Neutrophil (primary cell): ENCODE measurements around the gene ATP9B.

Source experiments
- H3K27ac ChIP-seq: fragments of 200-600 bp; sonication (generic); 2 replicates; pipeline ENCODE4 v1.5.1; 2016; ENCODE audit warnings: mild to moderate bottlenecking, moderate library complexity
- H3K27me3 ChIP-seq: fragments of 200-600 bp; sonication (generic); 2 replicates; pipeline ENCODE4 v1.6.0; 2016; ENCODE audit warnings: mild to moderate bottlenecking
- H3K36me3 ChIP-seq: fragments of 200-600 bp; sonication (generic); 2 replicates; pipeline ENCODE4 v1.5.1; 2017
- H3K4me1 ChIP-seq, 2 experiments: fragments of 200-600 bp in 1 of 2; sonication (generic) in 1 of 2; 1 replicate in 1 of 2; 2 replicates in 1 of 2; pipeline versions ENCODE4 v1.5.1 to v1.6.1; 2013 to 2016; ENCODE audit warnings: low read depth in 1 of 2, low read length in 1 of 2, mild to moderate bottlenecking in 1 of 2, moderate library complexity in 1 of 2; ENCODE audit not compliant: control insufficient read depth in 1 of 2, insufficient read depth in 1 of 2
- H3K4me3 ChIP-seq, 2 experiments: fragments of 200-600 bp in 1 of 2; sonication (generic) in 1 of 2; 1 replicate in 1 of 2; 2 replicates in 1 of 2; pipeline ENCODE4 v1.5.1; 2013 to 2016; ENCODE audit warnings: low read depth in 1 of 2, low read length in 1 of 2, mild to moderate bottlenecking in 1 of 2, moderate library complexity in 1 of 2
- H3K9me3 ChIP-seq: fragments of 200-600 bp; sonication (generic); 2 replicates; pipeline ENCODE4 v1.5.1; 2016
- TF ChIP-seq, protein P1 (sequence below): fragments of 200-600 bp; sonication (generic); IDR thresholded peaks from 2 replicates; pipeline ENCODE4 v1.5.1; 2016; ENCODE audit warnings: antibody characterized with exemption

ATP9B gene

DNA sequence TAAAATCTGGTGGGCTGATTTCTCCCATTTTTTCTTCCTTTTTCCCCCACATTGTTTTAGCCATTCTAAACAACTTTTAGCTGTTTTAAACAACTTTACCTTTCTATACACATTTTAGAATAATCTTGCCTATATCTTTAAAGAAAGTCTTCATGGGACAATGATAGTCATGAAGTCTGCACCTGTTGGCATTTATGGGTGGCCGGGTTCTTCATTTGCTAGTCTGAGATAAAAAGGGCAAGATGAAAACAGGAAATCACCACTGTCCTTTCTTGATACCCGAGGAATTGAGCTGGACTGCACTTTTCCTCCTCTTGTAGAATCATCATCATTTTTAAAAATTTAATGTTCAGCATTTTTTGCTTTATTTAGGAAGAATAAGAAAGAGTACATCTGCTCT lies 104.5 kb downstream of the ATP9B start:
- Histone ChIP-seq H3K36me3 (peaks cover 13% of the 10 kb centered on the region), H3K27ac (no peak overlapping the region), H3K4me3 (no peak overlapping the region), H3K27me3 (no peaks in the 10 kb centered on the region), H3K9me3 (no peaks in the 10 kb centered on the region), H3K4me1 (peaks cover 16 to 23% of the 10 kb centered on the region in 2 experiments)
- TF ChIP-seq, protein P1, sequence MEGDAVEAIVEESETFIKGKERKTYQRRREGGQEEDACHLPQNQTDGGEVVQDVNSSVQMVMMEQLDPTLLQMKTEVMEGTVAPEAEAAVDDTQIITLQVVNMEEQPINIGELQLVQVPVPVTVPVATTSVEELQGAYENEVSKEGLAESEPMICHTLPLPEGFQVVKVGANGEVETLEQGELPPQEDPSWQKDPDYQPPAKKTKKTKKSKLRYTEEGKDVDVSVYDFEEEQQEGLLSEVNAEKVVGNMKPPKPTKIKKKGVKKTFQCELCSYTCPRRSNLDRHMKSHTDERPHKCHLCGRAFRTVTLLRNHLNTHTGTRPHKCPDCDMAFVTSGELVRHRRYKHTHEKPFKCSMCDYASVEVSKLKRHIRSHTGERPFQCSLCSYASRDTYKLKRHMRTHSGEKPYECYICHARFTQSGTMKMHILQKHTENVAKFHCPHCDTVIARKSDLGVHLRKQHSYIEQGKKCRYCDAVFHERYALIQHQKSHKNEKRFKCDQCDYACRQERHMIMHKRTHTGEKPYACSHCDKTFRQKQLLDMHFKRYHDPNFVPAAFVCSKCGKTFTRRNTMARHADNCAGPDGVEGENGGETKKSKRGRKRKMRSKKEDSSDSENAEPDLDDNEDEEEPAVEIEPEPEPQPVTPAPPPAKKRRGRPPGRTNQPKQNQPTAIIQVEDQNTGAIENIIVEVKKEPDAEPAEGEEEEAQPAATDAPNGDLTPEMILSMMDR = no peak

DNA sequence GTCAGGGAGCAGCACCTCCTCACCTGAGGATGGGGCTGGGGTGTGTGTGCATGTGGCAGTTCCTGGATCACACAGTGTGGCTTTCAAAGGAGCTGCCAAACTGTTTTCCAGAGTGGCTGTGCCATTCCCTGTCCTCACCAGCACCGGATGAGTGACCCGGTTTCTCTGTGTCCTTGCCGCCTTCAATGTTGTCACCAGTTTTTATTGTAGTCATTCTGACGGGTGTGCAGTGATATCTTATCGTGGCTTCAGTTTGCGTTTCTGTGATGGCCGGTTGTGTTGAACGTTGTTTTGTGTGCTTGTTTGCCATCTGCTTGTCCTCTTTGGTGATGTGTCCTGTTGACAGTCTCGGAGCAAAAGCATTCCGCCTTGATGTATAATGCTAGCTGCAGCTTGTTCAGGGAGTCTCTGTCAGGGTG lies 108.9 kb downstream of the ATP9B start:
- Histone ChIP-seq H3K36me3 (peaks cover 13% of the 10 kb centered on the region), H3K27me3 (no peaks in the 10 kb centered on the region), H3K27ac (no peak overlapping the region), H3K9me3 (no peaks in the 10 kb centered on the region), H3K4me1 (no peaks in the 10 kb centered on the region), H3K4me3 (no peak overlapping the region)
- TF ChIP-seq, protein P1 = no peak

- no peaks in the 10 kb centered on the region for H3K4me1 ChIP-seq
- peaks cover 8% of the 10 kb centered on the region for H3K36me3 ChIP-seq
- H3K9me3 ChIP-seq = no peaks in the 10 kb centered on the region
- H3K4me3 ChIP-seq = no peak overlapping the region
- H3K27ac ChIP-seq = no peak overlapping the region
- TF ChIP-seq, protein P1 = no peak
- no peaks in the 10 kb centered on the region for H3K27me3 ChIP-seq
Measured at GRCh38 chr18:79182047-79182713, 113.0 kb downstream of the ATP9B start.

GRCh38 chr18:79185648-79186047 lies 116.5 kb downstream of the ATP9B start:
- Histone ChIP-seq H3K4me3 (no peak overlapping the region), H3K36me3 (no peaks in the 10 kb centered on the region), H3K27me3 (no peaks in the 10 kb centered on the region), H3K4me1 (no peaks in the 10 kb centered on the region), H3K27ac (no peak overlapping the region), H3K9me3 (no peaks in the 10 kb centered on the region)
- TF ChIP-seq, protein P1 = no peak

DNA sequence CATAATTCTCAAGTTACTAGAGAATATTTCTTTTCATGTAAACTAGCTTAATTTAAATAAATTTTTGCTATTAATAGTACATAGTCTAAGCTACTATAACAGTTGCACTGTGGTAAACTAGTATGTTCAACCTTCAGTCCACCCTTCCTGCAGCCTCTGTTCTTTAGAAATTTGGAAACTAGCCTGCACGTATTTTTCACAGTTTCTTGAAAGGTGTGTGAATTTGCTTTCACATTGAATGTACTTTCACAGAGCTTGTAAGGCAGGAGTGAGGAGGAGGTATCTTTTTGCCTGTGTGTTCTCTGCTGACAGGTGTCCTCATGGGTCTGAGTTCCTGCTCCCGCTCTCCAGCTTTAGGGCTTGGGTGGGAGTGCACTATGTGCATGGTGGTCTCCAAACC lies 117.5 kb downstream of the ATP9B start:
- H3K36me3 ChIP-seq = no peaks in the 10 kb centered on the region
- TF ChIP-seq, protein P1 = no peak
- no peaks in the 10 kb centered on the region for H3K9me3 ChIP-seq
- no peaks in the 10 kb centered on the region for H3K4me1 ChIP-seq
- no peak overlapping the region for H3K27ac ChIP-seq
- no peak overlapping the region for H3K4me3 ChIP-seq
- no peaks in the 10 kb centered on the region for H3K27me3 ChIP-seq
